ENCODE data around the gene LIPK.

DNA sequence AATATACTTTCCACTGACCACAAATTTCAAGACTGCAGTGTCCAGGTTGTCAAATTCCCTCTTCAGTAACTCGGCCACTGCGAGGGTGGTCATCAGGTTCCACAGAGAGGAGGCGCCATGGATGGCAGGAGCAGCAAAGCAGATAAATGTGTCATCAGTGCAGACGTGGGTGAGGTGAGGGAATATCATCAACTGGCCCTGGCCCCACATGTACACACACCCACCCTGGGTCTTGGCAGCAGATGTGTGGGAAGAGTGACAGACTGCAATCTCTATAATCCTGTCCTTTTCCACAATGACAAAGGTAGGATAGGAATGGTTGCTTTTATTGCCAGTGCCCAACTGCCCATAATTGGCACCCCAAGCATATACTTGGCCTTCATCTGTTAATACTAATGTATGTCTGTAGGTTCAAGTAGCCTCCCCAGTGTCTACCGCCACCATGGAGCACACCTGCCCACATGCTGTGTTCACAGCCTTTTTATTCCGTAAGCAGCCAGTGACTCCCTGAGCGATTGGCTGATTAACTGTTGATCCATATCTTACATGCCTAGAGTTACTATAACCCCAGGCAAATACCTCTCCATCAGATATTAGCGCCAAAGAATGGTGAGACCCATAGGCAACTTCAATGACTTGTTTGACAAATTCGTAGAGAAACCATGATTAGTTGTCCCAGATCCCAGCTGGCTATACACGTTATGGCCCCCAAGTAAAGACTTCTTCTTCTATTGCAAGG, 80.2 kb downstream of the LIPK start:
- TF ChIP-seq, protein P1, sequence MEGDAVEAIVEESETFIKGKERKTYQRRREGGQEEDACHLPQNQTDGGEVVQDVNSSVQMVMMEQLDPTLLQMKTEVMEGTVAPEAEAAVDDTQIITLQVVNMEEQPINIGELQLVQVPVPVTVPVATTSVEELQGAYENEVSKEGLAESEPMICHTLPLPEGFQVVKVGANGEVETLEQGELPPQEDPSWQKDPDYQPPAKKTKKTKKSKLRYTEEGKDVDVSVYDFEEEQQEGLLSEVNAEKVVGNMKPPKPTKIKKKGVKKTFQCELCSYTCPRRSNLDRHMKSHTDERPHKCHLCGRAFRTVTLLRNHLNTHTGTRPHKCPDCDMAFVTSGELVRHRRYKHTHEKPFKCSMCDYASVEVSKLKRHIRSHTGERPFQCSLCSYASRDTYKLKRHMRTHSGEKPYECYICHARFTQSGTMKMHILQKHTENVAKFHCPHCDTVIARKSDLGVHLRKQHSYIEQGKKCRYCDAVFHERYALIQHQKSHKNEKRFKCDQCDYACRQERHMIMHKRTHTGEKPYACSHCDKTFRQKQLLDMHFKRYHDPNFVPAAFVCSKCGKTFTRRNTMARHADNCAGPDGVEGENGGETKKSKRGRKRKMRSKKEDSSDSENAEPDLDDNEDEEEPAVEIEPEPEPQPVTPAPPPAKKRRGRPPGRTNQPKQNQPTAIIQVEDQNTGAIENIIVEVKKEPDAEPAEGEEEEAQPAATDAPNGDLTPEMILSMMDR (IDR thresholded peaks at IDR 0.05), result no peak
- no peak for TF ChIP-seq POLR2A (IDR thresholded peaks at IDR 0.05)
